Motor neuron (in vitro differentiated cells): ENCODE data around the gene DNAJB8. TPM values are rescaled to one million over a fixed set of nuclear protein-coding genes. Genes with fewer than 3 reads are reported as not detected.

Experiments used
- ATAC-seq, 8 experiments: fragments of 200-7000 bp; cut with Tn5 transposase; replicated peaks in 6 of 8; 2 replicates each; pipeline ENCODE4 v1.8.0; 2021; ENCODE audit warnings: mild to moderate bottlenecking in 8 of 8, moderate library complexity in 8 of 8
- H3K27ac ChIP-seq, 2 donors: fragments of 250-450 bp; sonication (Bioruptor Pico); 2 replicates each; pipeline ENCODE4 v1.9.0; 2021; ENCODE audit warnings: antibody characterized with exemption in 2 of 2, mild to moderate bottlenecking in 2 of 2, moderate library complexity in 1 of 2
- H3K4me1 ChIP-seq, 2 donors: fragments of 250-450 bp; sonication (Bioruptor Pico); replicated peaks in 1 of 2; 2 replicates each; pipeline ENCODE4 v1.6.1; 2021; ENCODE audit warnings: antibody characterized with exemption in 2 of 2, mild to moderate bottlenecking in 2 of 2, moderate library complexity in 1 of 2
- H3K4me3 ChIP-seq, 5 donors: fragments of 250-450 bp; sonication (Bioruptor Pico); 2 replicates each; pipeline ENCODE4 v1.9.0; 2021; ENCODE audit warnings: antibody characterized with exemption in 5 of 5, mild to moderate bottlenecking in 5 of 5, moderate library complexity in 4 of 5
- whole genome bisulfite sequencing, 10 experiments: fragments of 450-650 bp; shearing (Covaris generic); methylation state at CpG; one replicate each; pipeline ENCODE4 v1.0.0; 2022; 5-methylcytosine and 5-hydroxymethylcytosine counted together
- in situ Hi-C, 9 experiments: fragments of 400-800 bp; cut with MboI; loops; one replicate each; pipeline ENCODE4 v1.15.0; 2021; ENCODE audit warnings: low sequenced_read_pairs in 9 of 9, low pct_unique_long_range_greater_than_20kb in 2 of 9; ENCODE audit not compliant: unreplicated experiment in 9 of 9
- total RNA-seq, 8 experiments: library from RNA; unstranded; fragments of 300-600 nt; gene quantifications; 2 replicates each; pipeline versions ENCODE4 v1.2.3 to v1.2.4, GENCODE V29; 2022

DNAJB8 gene
- total RNA-seq, 8 experiments from 2014 or later, result under 0.01 to 0.90 (median 0.22) TPM; not detected in 1

DNA sequence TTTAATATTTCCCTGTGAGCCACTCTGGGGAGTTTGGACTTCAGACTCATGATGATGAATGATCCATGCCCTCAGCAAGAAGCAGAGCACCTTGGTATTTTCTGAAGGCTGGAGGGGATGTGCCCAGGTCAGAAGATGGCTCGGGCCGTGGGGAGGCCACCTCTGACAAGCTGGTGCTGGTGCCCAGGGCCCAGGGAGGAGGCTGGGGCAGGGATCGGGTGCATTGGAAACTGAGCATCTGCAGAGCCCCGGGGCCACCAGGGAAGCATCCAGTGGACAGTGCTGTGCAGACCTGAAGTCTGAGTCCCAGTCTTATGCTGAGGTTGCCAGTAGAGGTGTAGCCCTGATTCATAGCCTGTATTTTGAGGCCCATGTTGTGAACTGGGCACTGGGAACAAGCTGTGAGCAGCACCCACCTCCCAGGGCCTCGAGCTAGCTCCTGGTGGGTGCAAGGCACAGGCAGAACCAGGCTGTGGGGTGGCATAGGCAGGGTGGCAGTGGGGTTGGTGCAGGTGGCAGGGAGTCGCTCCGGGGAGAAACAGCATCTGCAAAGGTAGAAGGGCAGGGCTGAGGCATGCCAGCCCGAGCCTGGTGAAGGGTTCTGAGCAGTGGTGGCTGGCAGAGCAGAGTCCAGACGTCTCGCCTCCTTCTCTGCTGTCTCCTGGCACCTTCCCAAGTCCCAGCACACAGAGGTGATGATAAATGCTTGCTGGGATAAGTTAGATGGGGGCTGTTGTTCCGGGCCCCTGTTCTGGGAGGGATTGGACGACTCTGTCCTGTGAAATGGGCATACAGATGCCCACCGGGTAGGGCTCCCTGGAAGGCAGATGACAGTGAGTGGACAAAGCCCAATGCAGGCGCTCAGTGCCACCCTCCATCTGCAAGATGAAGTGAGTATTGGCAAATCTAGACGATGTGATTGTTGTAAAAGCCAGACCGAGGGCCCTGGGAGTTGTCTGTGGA, 10.6 kb downstream of the DNAJB8 start:
- in situ Hi-C loops, result no loop called here
- Histone ChIP-seq H3K4me1 (peaks cover 8 to 13% of the 10 kb centered on the region in 2 donors), H3K4me3 (no peak overlapping the region), H3K27ac (no peak overlapping the region)
- ATAC-seq, result no peak
- WGBS, 10 experiments, result 35 to 81% (median 65%) methylated on average over 1 to 7 of the region's 16 CpGs; no CpG with 5 or more reads in 4 of the 10 experiments

DNA sequence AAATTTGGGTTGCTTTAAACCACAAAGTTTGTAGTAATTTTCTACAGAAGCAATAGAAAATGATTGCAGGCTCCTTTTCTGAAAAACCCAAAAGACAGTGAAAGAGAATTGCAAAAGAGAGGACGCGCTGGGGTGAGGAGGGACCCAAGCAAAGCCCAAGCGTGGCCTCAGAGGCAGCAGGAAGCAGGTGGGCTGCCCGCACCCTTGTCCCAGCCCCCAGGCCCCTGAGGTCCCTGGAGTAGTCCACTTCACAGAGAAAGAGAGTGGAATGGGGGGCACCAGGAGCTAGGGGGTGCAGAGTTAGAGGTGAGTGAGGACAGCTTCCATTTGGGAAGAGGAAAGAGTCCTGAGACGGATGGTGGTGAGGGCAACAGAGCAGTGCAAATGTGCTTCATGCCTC, 11.6 kb downstream of the DNAJB8 start:
- whole genome bisulfite sequencing, 10 experiments, result 47 to 94% (median 65%) methylated on average over 1 to 4 of the region's 5 CpGs; no CpG with 5 or more reads in 5 of the 10 experiments
- no peak for ATAC-seq
- in situ Hi-C loops, result no loop called here
- Histone ChIP-seq H3K4me3 (no peak overlapping the region), H3K4me1 (peaks cover 8 to 13% of the 10 kb centered on the region in 2 donors), H3K27ac (no peak overlapping the region)

DNA sequence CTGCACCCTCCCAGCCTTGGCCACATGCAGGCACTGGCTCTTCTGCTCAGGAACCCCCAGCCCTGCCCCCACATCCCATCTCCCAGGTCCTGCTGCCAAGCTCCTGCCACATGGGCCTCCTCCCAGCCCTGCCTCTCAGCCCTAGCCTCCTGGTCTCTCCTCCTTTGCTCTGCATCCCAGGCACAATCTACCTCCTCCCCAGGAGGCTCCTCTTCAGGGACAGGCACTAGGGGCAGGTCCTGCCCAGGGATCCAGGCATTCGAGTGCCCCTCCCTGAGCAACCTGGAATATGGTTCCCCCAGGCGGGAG, 12.4 kb downstream of the DNAJB8 start:
- WGBS, 10 experiments, result 17 to 86% methylated on average over 1 of the region's 2 CpGs; no CpG with 5 or more reads in 8 of the 10 experiments
- Histone ChIP-seq H3K4me3 (no peak overlapping the region), H3K27ac (no peak overlapping the region), H3K4me1 (peaks cover 7 to 13% of the 10 kb centered on the region in 2 donors)
- in situ Hi-C loops, result no loop called here
- ATAC-seq, result no peak

DNA sequence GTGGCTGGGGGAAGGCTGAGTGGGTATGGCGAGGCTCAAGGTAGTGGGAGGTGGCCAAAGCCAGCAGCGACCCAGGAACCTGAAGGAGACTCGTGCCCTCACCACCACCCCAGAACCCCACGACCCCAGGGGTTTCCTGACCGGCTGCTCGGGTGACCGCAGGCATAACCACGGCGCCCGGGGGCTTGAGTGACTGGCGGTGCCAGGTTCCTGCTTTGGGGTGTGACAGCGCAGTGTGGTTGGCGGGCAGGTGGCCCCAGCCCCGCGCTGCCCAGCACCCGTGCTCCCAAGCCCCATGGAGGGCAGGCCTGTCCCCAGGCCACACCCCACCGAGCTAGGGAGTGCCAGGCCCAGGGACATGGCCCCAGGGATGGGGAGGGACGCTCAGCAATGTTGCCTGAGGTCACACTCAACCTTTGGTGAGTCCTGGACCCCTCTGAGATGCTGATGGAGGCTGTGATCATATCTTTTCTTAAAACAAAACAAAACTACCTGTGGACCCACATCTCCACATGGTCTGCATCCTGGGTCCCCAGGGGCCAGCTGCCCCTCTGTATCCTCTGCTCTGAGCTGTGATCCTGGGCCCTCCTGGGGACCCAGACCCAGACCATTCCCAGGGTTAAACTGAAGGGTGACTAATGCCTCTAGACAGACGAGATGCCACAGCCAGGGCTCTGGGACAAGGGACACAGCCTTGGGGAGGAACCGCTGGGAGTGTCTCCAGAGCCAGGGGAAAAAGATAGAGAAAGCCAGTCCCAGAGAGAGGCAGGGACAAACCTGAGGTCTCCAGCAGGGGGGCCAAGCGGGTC, 13.0 kb downstream of the DNAJB8 start:
- Histone ChIP-seq H3K27ac (no peak overlapping the region), H3K4me3 (no peak overlapping the region), H3K4me1 (peaks cover 5 to 13% of the 10 kb centered on the region in 2 donors)
- in situ Hi-C loops, result no loop called here
- 0 to 54% (median 40%) methylated on average over 1 to 2 of the region's 21 CpGs; no CpG with 5 or more reads in 7 of the 10 experiments for WGBS, 10 experiments
- ATAC-seq, result no peak

DNA sequence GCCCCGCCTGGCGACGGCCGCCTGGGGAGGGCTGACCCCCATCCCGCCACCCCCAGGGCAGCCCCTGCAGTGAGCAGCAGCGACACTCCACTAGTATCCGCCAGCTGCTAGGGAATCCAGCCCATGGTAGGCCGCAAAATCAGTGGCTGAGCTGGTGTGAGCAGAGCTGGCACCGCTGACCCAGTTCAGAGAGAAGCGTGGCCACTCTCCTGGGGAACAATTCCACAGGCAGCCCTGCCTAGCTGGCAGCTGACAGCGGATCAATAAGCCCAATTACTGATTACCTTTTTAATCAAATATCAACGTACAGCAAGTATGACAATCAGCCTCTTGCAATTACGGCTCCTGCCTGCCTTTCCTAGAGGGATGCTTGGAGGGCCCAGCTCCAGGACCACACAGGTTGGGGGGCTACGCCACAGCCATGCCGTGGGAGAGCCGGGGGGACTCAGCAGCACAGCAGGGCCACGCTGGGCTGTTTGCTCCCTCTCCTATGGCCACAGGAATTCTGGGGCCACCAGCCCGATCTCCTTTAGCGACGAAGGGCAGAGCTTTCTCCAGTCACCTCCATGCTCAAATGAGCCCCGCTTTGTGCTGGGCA, 13.9 kb downstream of the DNAJB8 start:
- Histone ChIP-seq H3K4me3 (no peak overlapping the region), H3K27ac (no peak overlapping the region), H3K4me1 (peaks cover 0 to 6% of the 10 kb centered on the region in 2 donors)
- 30 to 85% (median 60%) methylated on average over 1 to 7 of the region's 21 CpGs; no CpG with 5 or more reads in 4 of the 10 experiments for WGBS, 10 experiments
- peak in 1 of 8 experiments; percentile 10 for ATAC-seq
- in situ Hi-C loops, result no loop called here

DNA sequence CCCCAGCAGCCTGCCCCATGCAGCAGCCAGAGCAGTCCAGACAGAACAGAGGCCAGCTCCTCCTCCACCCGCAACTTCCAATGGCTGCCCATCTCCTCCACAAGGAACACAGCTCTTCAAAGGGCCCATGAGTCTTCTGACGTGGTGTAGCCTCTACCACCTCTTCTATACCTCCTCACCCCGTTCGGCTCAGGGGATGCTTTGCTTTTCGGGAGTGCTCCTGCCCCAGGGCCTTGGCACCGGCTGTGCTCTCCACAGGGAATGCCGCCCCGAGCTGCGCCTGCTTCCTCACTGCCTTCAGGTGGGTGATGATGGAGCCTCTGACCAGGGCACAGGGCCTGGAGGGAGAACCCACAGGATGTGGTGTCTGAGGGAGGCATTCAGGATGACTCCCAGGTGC, 14.6 kb downstream of the DNAJB8 start:
- Histone ChIP-seq H3K4me1 (peaks cover 0 to 5% of the 10 kb centered on the region in 2 donors), H3K4me3 (no peak overlapping the region), H3K27ac (no peak overlapping the region)
- WGBS, 10 experiments, result 60 to 100% methylated on average over 3 of the region's 9 CpGs; no CpG with 5 or more reads in 8 of the 10 experiments
- in situ Hi-C loops, result no loop called here
- ATAC-seq, result no peak

DNA sequence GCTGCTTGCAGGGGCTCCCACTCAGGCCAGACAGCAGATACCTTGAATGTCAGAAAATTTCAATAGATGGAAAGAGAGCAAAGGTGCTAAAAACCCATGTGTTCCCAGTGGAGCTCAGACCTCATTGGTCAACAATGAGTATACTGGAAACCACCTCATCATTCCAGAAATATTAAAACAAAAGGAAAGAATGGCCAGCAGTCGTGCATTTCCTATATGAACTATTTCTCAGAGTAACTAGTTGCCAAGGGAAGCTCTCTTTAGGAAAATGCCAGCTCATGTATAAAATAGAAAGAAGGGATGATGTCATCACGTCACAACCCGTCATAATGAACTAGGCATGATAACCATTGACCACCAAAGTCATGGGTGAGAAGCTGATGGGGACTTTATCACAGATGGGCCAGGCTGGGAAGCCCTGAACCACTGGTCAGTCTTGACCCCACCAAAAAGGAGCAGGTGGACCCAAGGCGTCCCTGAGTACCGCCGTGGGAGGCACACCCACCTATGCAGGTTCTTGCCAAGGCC, 17.5 kb downstream of the DNAJB8 start:
- no peak for ATAC-seq
- WGBS, 10 experiments, result 10 to 69% (median 53%) methylated on average over 1 to 6 of the region's 6 CpGs; no CpG with 5 or more reads in 4 of the 10 experiments
- Histone ChIP-seq H3K27ac (no peak overlapping the region), H3K4me3 (no peak overlapping the region), H3K4me1 (no peaks in the 10 kb centered on the region)
- in situ Hi-C loops, result loop anchor here in 2 of 9 experiments (25.0 kb wide), 2 partner anchors 138 to 163 kb away; no protein-coding TSS in a partner anchor

DNA sequence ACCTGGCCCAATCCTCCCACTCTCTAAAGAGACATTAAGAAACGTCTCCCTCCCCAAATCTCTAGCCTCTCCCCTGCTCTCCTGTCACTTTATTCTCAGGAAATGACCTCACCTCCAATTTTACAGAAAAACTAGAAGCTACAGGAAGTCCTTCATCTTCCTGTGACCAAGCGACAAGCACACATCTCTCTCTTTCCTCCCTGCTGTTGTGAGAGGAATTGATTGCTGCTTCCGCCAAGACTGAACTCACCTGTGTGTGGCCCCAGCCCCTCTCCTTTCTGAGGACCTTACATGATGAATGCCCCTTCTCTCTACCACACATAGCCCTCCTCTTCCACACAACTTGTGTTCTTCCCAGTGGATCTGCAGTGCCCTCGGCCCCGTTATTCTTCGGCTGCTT, 18.2 kb downstream of the DNAJB8 start:
- 17 to 100% (median 70%) methylated on average over 1 to 5 of the region's 6 CpGs; no CpG with 5 or more reads in 3 of the 10 experiments for WGBS, 10 experiments
- in situ Hi-C loops, result loop anchor here in 2 of 9 experiments (25.0 kb wide), 2 partner anchors 139 to 164 kb away; no protein-coding TSS in a partner anchor
- ATAC-seq, result no peak

DNA sequence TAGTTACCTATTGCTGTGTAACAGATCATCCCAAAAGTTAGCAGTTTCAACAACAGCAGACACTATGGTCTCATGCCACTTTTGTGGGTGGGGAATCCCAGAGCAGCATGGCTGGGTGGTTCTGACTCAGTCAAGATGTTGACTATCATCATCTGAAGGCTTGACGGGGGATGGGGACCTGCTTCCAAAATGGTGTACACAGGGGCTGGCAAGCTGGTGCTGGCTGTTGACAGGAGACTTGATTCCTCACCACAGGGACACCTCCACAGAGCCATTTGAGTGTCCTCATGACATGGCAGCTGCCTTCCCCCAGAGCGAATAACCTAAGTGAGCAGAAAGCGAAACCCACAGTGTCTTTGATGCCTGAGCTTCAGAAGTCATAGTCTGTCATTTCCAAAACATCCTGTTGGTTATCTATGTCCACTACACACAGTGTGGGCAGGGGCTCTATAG, 19.1 kb downstream of the DNAJB8 start:
- H3K4me3 ChIP-seq, result no peak overlapping the region
- in situ Hi-C loops, result loop anchor here in 2 of 9 experiments (25.0 kb wide), 2 partner anchors 140 to 165 kb away; no protein-coding TSS in a partner anchor
- ATAC-seq, result no peak
- no peak overlapping the region for H3K27ac ChIP-seq
- H3K4me1 ChIP-seq, result no peaks in the 10 kb centered on the region
- WGBS, 10 experiments, result 58 to 100% (median 83%) methylated on average over 1 to 3 of the region's 3 CpGs; no CpG with 5 or more reads in 5 of the 10 experiments

More for the DNA sequence above, 18.2 kb downstream of the DNAJB8 start:
- H3K27ac ChIP-seq, result no peak overlapping the region
- no peak overlapping the region for H3K4me3 ChIP-seq
- H3K4me1 ChIP-seq, result no peaks in the 10 kb centered on the region

DNA sequence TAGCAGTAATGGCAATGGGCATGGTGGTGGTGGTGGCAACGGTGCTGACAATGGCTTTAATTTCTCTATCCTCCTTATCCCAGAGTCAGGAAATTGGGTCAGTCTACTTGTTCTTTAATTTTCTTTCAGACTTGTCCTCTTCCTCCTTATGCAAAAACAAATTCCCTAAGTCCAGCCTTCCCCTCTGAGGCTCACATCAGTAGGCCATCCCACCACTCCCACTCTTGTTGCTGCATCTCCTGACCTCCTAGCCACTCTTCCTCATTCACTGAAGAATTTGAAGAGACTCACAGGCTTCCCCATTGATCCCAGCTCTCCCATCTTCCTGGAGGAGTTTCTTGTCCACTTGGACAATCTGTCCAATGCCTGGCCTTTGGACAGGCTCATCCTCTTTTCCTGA, 19.9 kb downstream of the DNAJB8 start:
- in situ Hi-C loops, result loop anchor here in 2 of 9 experiments (25.0 kb wide), 2 partner anchors 140 to 165 kb away; no protein-coding TSS in a partner anchor
- ATAC-seq, result no peak
- 40 to 86% (median 57%) methylated on average over 1 of the region's 1 CpG; no CpG with 5 or more reads in 5 of the 10 experiments for WGBS, 10 experiments
- no peaks in the 10 kb centered on the region for H3K4me1 ChIP-seq
- H3K4me3 ChIP-seq, result no peak overlapping the region
- no peak overlapping the region for H3K27ac ChIP-seq

DNA sequence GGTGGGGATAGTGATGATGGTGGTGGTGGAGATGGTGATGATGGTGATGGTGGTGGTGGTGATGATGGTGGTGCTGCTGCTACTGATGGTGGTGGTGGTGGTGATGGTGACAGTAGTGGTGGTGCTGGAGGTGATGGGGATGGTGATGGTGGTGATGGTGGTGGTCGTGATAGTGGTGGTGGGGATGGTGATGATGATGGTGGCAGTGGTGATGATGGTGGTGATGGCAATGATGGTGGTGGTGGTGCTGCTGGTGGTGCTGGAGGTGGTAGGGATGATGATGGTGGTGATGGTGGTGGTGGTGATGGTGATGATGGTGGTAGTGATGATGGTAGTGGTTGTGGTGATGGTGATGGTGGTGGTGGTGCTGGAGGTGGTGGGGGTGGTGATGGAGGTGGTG, 21.3 kb downstream of the DNAJB8 start:
- Histone ChIP-seq H3K4me3 (no peak overlapping the region), H3K27ac (no peak overlapping the region), H3K4me1 (no peaks in the 10 kb centered on the region)
- no peak for ATAC-seq
- in situ Hi-C loops, result loop anchor here in 2 of 9 experiments (25.0 kb wide), 2 partner anchors 142 to 167 kb away; no protein-coding TSS in a partner anchor
- WGBS, 10 experiments, result 17 to 71% (median 31%) methylated on average over 1 of the region's 1 CpG; no CpG with 5 or more reads in 6 of the 10 experiments

DNA sequence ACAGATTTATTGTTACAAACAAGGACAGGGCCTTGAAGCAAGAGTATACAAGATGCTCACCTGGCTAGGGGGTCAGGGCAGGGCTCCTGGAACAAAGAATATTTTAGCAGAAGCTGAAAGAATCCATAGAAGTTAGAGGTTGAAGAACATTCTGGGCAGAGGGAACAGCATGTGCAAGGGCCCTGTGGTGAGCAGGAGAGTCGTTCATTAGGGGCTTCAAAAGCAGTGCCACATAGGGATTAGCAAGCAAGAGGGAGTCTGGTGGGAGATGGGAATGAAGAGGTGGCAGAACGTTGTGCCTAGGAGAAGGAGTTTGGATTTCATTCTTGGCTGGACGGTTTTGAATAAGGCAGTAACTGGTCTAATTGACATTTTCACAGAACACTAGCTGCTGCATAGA, 22.9 kb downstream of the DNAJB8 start:
- no peak overlapping the region for H3K27ac ChIP-seq
- 0 to 61% (median 38%) methylated on average over 1 to 3 of the region's 3 CpGs; no CpG with 5 or more reads in 2 of the 10 experiments for WGBS, 10 experiments
- H3K4me3 ChIP-seq, result no peak overlapping the region
- in situ Hi-C loops, result loop anchor here in 2 of 9 experiments (25.0 kb wide), 2 partner anchors 144 to 169 kb away; no protein-coding TSS in a partner anchor
- H3K4me1 ChIP-seq, result no peaks in the 10 kb centered on the region
- no peak for ATAC-seq
